Activated naive CD4-positive, alpha-beta T cell treated with anti-CD3 and anti-CD28 coated beads, Interleukin-2, amount 10 ng/mL, durations not matched to agents 7 days and 5 days (primary cell): ENCODE measurements around the gene STK16.
"Not testable (repeated sequence)": the region's sequence is repeated elsewhere in the genome, so short reads cannot be mapped to it uniquely, and the experiment has no call there.

Source experiments
- CTCF ChIA-PET: fragments of 350-600 bp; sonication (Branson Sonifier 250); formaldehyde crosslinking; loops from one replicate; lab custom pipeline; 2021; ENCODE audit warnings: antibody characterized with exemption; lab: Charles Lee
- DNase-seq: peaks from one replicate; pipeline ENCODE4 v3.0.0-alpha.2; 2020
- H3K27ac Mint-ChIP-seq: one replicate; pipeline ENCODE4 v1.8.0; 2021; ENCODE audit warnings: mild to moderate bottlenecking, moderate library complexity, mixed read lengths
- H3K27me3 Mint-ChIP-seq: one replicate; pipeline ENCODE4 v1.8.0; 2021; ENCODE audit warnings: mild to moderate bottlenecking, mixed read lengths
- H3K36me3 Mint-ChIP-seq: one replicate; pipeline ENCODE4 v1.8.0; 2021; ENCODE audit warnings: mixed read lengths
- H3K4me1 Mint-ChIP-seq: one replicate; pipeline ENCODE4 v1.8.0; 2021; ENCODE audit warnings: mixed read lengths
- H3K4me3 Mint-ChIP-seq: one replicate; pipeline ENCODE4 v1.8.0; 2021; ENCODE audit warnings: mild to moderate bottlenecking, moderate library complexity, mixed read lengths
- H3K9me3 Mint-ChIP-seq: one replicate; pipeline ENCODE4 v1.8.0; 2021; ENCODE audit warnings: mixed read lengths

The STK16 gene, protein sequence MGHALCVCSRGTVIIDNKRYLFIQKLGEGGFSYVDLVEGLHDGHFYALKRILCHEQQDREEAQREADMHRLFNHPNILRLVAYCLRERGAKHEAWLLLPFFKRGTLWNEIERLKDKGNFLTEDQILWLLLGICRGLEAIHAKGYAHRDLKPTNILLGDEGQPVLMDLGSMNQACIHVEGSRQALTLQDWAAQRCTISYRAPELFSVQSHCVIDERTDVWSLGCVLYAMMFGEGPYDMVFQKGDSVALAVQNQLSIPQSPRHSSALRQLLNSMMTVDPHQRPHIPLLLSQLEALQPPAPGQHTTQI

DNA sequence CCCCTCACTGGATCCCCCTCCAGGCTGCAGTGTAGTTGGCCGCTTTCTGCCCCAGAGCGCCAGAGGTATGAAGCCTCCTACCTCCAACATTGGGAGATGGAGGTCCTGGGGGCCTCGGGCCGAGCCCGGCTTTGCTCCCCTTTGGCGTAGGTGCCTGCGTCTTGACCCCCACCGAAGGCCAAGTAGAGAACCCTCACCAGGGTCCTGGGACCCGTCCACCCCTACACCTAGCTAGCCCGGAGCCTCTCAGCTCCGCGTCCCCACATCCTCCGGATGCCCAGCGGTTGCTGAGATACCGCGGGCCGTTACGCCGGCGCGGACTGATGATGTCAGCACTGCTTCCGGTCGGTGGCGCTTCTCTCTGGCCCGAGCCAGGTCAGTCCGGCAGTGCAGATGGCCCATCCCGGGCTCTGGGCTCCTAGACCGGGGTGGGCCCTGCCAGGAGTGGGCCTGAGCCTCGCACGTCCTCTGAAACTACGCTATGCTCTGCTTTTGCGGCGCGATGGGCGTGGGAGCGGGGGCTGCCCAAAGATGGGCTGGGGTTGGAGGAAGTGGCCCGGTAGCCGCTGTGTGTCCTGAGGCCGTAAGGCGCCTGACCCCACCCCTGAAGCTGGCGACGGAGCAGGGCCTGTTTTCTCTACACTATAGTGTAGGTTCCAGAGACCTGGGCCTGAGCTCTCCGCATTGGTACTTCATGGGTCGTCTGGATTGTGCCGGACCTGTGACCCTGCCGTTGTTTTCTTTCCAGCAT is at the start of gene STK16, which contains the start of gene GLB1L:
TSS of gene STK16 (plus strand) at position 332 of the 751 bp plus-strand sequence. CDS start 521 bp downstream, outside the sequence.
TSS of gene GLB1L (minus strand) at position 297 of the 751 bp plus-strand sequence. CDS start 1,871 bp downstream, outside the sequence.
- Mint-ChIP-seq H3K4me1 (peaks cover 74% of the 10 kb centered on the region), H3K27ac (peak within 1 kb of the TSS; percentile 95), H3K9me3 (no peaks in the 10 kb centered on the region), H3K36me3 (peaks cover 43% of the 10 kb centered on the region), H3K4me3 (peak within 1 kb of the TSS; percentile 92), H3K27me3 (no peaks in the 10 kb centered on the region)
- CTCF ChIA-PET = interaction anchor here (0.5 to 2.8 kb wide), 8 partner anchors 9 to 74 kb away, joined by 3 to 20 read pairs (median 4); partner anchors contain the start of genes TUBA4A and ZFAND2B
- DNase-seq = peak; percentile 92

DNA sequence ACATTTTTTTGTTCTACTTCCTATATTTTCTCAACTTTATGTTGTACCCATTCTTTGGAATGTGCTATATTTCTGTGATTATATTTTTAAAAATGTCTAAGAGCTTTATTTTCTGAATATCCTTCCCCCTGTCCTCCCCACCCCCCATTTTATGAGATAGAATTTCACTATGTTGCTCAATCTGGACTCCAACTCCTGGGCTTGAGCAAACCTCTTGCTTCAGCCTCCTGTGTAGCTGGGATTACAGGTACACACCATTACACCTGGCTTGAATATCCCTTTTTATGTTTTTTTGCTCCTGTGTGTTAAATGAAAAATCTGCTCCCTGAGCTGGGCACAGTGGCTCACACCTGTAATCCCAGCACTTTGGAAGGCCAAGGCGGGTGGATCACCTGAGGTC is 47.9 kb upstream of the STK16 start:
- Mint-ChIP-seq H3K9me3 (peaks cover 4% of the 10 kb centered on the region), H3K4me1 (peaks cover 8% of the 10 kb centered on the region), H3K36me3 (no peaks in the 10 kb centered on the region), H3K27me3 (peaks cover 33% of the 10 kb centered on the region), H3K27ac (no peak overlapping the region), H3K4me3 (no peak overlapping the region)
- CTCF ChIA-PET = interaction anchor here (0.6 to 1.7 kb wide), 3 partner anchors 16 to 103 kb away, joined by 3 read pairs; no protein-coding TSS in a partner anchor
- no peak for DNase-seq

DNA sequence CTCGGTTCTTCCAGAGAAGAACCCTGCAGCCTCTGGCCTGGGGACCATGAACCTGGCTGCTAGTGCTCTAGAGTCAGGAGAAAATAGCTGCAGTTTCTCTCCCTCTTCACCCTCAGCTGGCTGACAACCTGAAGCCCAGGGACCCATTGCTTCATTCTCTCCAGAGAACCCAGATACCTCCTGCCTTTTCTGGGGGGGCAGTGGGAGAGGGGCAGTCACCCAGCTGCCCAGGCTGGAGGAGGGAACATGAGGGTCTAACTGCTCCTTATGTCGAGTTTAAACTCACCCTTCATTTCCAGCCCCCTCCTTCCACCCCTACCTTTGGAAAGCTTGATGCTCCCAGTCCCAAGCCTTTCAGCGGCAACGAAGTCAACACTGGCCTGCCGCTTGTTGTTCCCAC is 46.3 kb upstream of the STK16 start:
- no peak overlapping the region for H3K27ac Mint-ChIP-seq
- H3K36me3 Mint-ChIP-seq = peaks cover 3% of the 10 kb centered on the region
- H3K4me3 Mint-ChIP-seq = no peak overlapping the region

DNA sequence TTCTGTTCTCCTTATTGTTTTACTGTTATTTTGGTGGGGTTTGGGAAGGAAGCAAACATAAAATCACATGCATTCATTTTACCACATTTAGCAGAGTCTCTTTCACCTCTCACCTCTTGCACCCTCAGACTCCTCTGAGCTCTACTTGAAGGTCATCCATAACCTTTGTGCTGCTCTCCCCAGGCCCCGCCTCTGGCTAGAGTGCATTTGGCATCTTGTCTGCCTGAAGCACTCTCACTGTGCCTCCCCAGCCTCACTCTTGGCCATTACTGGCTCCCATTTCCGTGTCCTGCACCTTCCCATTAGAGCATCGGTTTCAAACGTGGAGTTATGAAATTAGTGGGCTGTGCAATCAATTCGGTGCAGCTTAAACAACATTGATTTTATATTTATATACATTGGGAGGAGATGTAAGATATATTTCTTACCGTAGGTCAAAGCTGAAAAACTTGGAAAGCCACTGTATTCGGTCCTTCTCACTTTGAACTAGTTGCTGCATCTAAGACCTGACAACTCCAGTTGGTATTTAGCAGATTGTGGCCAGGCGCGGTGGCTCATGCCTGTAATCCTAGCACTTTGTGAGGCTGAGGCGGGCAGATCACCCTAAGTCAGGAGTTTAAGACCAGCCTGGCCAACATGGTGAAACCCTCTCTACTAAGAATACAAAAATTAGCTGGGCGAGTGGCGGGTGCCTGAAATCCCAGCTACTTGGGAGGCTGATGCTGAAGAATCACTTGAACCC is 45.6 kb upstream of the STK16 start:
- H3K27ac Mint-ChIP-seq = no peak overlapping the region
- H3K9me3 Mint-ChIP-seq = peaks cover 7% of the 10 kb centered on the region
- no peak overlapping the region for H3K4me3 Mint-ChIP-seq
- peaks cover 8% of the 10 kb centered on the region for H3K4me1 Mint-ChIP-seq
- H3K36me3 Mint-ChIP-seq = peaks cover 3% of the 10 kb centered on the region
- no peak for DNase-seq
- CTCF ChIA-PET = interaction anchor here (1.0 to 1.4 kb wide), 2 partner anchors 100 to 170 kb away, joined by 3 to 4 read pairs; no protein-coding TSS in a partner anchor
- peaks cover 33% of the 10 kb centered on the region for H3K27me3 Mint-ChIP-seq

More for the DNA sequence above, 46.3 kb upstream of the STK16 start:
- H3K27me3 Mint-ChIP-seq = peaks cover 33% of the 10 kb centered on the region
- DNase-seq = no peak
- CTCF ChIA-PET = interaction anchor here (0.7 kb wide), 1 partner anchor 35 kb away, joined by 3 read pairs; no protein-coding TSS in a partner anchor
- H3K9me3 Mint-ChIP-seq = peaks cover 4% of the 10 kb centered on the region
- H3K4me1 Mint-ChIP-seq = peaks cover 8% of the 10 kb centered on the region

DNA sequence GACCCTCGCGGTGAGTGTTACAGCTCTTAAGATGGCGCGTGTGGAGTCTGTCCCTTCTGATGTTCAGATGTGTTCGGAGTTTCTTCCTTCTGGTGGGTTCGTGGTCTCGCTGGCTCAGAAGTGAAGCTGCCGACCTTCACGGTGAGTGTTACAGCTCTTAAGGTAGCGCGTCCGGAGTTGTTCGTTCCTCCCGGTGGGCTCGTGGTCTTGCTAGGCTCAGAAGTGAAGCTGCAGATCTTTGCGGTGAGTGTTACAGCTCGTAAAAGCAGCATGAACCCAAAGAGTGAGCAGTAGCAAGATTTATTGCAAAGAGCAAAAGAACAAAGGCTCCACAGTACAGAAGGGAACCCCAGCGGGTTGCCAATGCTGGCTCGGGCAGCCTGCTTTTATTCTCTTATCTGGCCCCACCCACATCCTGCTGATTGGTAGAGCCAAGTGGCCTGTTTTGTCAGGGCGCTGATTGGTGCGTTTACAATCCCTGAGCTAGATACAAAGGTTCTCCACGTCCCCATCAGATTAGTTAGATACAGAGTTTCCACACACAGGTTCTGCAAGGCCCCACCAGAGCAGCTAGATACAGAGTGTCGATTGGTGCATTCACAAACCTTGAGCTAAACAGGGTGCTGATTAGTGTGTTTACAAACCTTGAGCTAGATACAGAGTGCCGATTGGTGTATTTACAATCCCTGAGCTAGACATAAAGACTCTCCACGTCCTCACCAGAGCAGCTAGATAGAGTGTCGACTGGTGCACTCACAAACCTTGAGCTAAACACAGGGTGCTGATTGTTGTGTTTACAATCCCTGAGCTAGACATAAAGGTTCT is 44.6 kb upstream of the STK16 start:
- not testable (repeated sequence) for DNase-seq, H3K9me3 Mint-ChIP-seq, H3K36me3 Mint-ChIP-seq
- H3K4me3 Mint-ChIP-seq = peak overlapping the region; percentile 16
- H3K4me1 Mint-ChIP-seq = peaks cover 14% of the 10 kb centered on the region
- peaks cover 30% of the 10 kb centered on the region for H3K27me3 Mint-ChIP-seq
- CTCF ChIA-PET = interaction anchor here (1.0 to 1.4 kb wide), 2 partner anchors 98 to 171 kb away, joined by 3 to 4 read pairs; no protein-coding TSS in a partner anchor
- H3K27ac Mint-ChIP-seq = peak overlapping the region; percentile 86

DNA sequence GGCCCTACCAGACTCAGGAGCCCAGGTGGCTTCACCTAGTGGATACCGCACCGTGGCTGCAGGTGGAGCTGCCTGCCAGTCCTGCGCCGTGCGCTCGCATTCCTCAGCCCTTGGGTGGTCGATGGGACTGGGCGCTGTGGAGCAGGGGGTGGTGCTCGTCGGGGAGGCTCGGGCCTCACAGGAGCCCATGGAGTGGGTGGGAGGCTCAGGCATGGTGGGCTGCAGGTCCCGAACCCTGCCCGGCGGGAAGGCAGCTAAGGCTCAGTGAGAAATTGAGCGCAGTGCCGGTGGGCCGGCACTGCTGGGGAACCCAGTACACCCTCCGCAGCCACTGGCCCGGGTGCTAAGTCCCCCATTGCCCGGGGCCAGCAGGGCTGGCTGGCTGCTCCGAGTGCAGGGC is 43.9 kb upstream of the STK16 start:
- H3K9me3 Mint-ChIP-seq, H3K36me3 Mint-ChIP-seq, DNase-seq, H3K4me3 Mint-ChIP-seq, H3K27ac Mint-ChIP-seq: not testable (repeated sequence)
- CTCF ChIA-PET = interaction anchor here (1.4 kb wide), 1 partner anchor 172 kb away, joined by 4 read pairs; no protein-coding TSS in a partner anchor
- peaks cover 21% of the 10 kb centered on the region for H3K4me1 Mint-ChIP-seq
- peaks cover 24% of the 10 kb centered on the region for H3K27me3 Mint-ChIP-seq

DNA sequence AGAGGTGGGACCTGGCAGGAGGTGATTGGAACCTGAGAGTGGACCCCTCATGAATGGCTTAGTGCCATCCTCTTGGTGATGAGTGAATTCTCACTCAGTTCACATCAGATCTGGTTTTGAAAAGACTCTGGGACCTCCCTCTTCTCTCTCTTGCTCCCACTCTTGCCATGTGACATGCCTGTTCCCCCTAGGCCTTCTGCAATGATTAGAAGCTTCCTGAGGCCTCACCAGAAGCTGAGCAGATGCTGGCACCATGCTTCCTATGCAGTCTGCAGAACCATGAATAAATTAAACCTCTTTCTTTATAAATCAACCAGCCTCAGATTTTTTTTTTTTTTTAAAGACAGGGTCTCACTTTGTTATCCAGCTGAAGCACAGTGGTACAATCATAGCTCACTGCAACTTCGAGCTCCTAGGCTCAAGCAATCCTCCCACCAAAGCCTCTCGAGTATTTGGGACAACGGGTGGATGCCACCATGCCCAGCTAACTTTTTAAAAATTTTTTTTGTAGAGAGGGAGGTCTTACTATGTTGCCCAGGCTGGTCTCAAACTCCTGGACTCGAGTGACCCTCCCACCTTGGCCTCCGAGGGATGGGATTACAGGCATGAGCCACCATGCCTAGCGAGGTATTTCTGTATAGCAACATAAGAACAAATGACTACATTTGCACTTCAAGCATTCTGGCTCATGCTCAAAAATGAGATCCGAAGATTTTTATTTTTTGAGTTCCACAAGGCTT is 40.7 kb upstream of the STK16 start:
- H3K4me3 Mint-ChIP-seq = no peak overlapping the region
- peaks cover 7% of the 10 kb centered on the region for H3K9me3 Mint-ChIP-seq
- peaks cover 48% of the 10 kb centered on the region for H3K4me1 Mint-ChIP-seq
- no peak overlapping the region for H3K27ac Mint-ChIP-seq
- CTCF ChIA-PET = interaction anchor here (1.0 to 1.2 kb wide), 2 partner anchors 15 to 90 kb away, joined by 4 read pairs; no protein-coding TSS in a partner anchor
- H3K27me3 Mint-ChIP-seq = peaks cover 5% of the 10 kb centered on the region
- H3K36me3 Mint-ChIP-seq = peaks cover 23% of the 10 kb centered on the region
- no peak for DNase-seq

DNA sequence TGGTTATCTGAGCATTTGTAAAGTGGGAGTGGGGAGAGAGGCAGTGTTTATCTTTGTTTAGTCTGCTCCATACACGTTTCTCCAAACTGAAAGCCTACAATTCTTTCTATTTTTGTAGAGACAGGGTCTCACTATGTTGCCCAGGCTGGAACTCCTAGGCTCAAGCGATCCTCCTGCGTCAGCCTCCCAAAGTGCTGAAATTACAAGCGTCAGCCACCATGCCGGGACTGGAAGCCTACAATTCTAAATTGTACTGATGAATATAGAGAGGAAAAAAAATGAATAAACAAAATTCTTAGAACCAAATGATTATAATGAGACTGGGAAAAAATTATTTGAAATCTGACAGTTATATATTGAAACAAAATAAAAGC is 40.1 kb upstream of the STK16 start:
- Mint-ChIP-seq H3K36me3 (peaks cover 27% of the 10 kb centered on the region), H3K4me3 (no peak overlapping the region), H3K27me3 (peaks cover 4% of the 10 kb centered on the region), H3K27ac (no peak overlapping the region), H3K4me1 (peaks cover 53% of the 10 kb centered on the region), H3K9me3 (peaks cover 7% of the 10 kb centered on the region)
- DNase-seq = no peak
- CTCF ChIA-PET = interaction anchor here (1.4 kb wide), 2 partner anchors 33 to 86 kb away, joined by 4 to 12 read pairs; no protein-coding TSS in a partner anchor

DNA sequence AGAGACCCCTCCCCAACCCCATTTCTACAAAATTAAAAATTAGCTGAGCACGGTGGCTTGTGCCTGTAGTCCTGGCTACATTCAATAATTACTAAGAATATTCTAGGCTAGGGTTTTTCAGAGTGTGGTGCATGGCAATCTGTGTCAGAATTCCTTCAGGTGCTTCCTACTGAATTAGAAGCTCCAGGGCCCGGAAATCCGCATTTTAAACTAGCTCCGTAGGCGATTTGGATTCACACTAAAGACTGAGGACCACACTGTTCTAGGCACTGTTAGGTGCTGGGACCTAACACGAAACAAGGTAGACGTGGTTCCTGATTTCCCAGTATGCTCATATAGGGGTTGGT is 39.3 kb upstream of the STK16 start:
- Mint-ChIP-seq H3K4me3 (peak overlapping the region; percentile 87), H3K27ac (peak overlapping the region; percentile 98), H3K36me3 (peaks cover 27% of the 10 kb centered on the region), H3K9me3 (peaks cover 4% of the 10 kb centered on the region), H3K27me3 (no peaks in the 10 kb centered on the region), H3K4me1 (peaks cover 53% of the 10 kb centered on the region)
- CTCF ChIA-PET = interaction anchor here (0.8 to 1.9 kb wide), 11 partner anchors 10 to 89 kb away, joined by 3 to 12 read pairs (median 6); partner anchors contain the start of genes CNPPD1, GLB1L, NHEJ1 and STK16
- no peak for DNase-seq

DNA sequence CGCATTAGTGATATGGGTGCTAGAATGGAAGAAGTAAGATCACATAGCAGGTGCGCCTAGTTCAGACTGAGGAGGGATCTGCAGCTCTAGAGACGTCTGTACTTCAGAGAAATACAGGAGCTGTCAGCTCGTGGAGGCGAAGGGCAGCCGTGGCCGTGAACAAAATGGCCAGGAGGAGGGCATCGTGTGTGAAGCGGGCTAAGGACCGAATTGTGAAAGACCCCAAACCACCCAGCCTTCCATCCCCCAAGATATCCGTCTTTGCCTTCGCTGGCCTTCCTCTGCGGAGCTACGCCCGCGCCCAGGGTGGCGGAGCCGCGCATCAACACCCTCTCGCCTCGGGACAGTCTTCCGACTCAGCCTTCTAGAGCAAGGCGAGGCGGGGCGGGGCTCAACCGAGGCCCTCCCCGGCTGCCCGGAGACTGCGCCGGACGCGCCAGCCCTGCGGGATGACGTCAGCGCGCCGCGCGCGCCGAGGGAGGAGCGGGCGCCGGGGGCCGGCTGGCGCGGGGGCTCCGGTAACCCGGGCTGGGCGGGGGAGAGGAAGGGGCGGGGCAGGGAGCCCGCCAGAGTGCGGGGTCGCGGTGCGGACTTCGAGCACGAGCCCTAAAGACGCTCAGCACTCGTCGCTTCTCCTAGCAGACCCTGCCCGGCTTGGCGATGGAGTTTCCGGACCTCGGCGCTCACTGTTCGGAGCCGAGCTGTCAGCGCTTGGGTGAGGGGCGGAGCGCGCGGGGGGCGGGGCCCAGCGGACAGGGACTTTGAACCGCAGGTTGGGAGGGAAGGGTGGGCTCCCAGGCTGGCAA is 38.7 kb upstream of the STK16 start, which contains the start of gene ZFAND2B:
TSS of gene ZFAND2B (plus strand) at position 455 of the 806 bp plus-strand sequence. CDS start at position 661, 206 bp downstream.
- no peaks in the 10 kb centered on the region for H3K27me3 Mint-ChIP-seq
- H3K36me3 Mint-ChIP-seq = peaks cover 32% of the 10 kb centered on the region
- peak within 1 kb of the TSS; percentile 98 for H3K27ac Mint-ChIP-seq
- peaks cover 57% of the 10 kb centered on the region for H3K4me1 Mint-ChIP-seq
- CTCF ChIA-PET = interaction anchor here (0.6 to 1.9 kb wide), 13 partner anchors 10 to 177 kb away, joined by 3 to 12 read pairs (median 5); partner anchors contain the start of genes CNPPD1, GLB1L, NHEJ1 and STK16
- H3K9me3 Mint-ChIP-seq = peaks cover 2% of the 10 kb centered on the region
- H3K4me3 Mint-ChIP-seq = peak within 1 kb of the TSS; percentile 87
- DNase-seq = peak; percentile 95

DNA sequence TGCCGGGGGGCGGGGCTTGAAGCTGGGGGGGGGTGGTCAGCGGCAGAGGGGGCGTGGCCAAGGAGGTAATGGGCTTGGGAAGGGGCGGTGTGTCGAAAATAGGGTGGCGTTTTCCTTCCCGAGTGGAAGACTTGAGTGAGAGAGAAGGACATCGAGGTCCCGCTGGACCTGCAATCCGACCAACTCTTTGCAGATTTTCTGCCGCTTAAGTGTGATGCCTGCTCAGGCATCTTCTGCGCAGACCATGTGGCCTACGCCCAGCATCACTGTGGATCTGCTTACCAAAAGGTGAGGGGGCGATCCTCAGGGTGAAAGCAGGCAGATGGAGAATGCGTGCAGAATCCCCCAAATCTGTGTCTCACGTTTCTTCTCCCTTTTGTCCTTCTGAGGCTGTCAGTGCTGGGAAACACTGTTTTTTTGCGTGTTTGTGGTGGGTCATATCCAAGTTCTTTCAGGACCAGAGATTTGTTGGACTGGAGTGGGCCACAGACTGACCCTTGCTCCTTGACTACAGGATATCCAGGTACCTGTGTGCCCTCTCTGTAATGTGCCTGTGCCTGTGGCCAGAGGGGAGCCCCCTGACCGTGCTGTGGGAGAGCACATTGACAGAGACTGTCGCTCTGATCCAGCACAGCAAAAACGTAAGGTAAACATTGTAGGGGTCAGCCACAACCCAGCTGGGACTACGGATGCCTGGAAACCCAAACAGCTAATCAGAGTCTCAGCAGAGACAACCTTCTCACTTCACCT is 38.0 kb upstream of the STK16 start:
- Mint-ChIP-seq H3K27me3 (no peaks in the 10 kb centered on the region), H3K9me3 (peaks cover 2% of the 10 kb centered on the region), H3K4me3 (peak overlapping the region; percentile 87), H3K4me1 (peaks cover 65% of the 10 kb centered on the region), H3K36me3 (peaks cover 35% of the 10 kb centered on the region), H3K27ac (peak overlapping the region; percentile 98)
- CTCF ChIA-PET = interaction anchor here (0.7 to 6.8 kb wide), 7 partner anchors 31 to 93 kb away, joined by 3 to 70 read pairs (median 7); partner anchors contain the start of genes CNPPD1, NHEJ1 and SLC23A3
- DNase-seq = no peak
